Measurements from ENCODE around the gene EVX2. TPM values are rescaled to one million over a fixed set of nuclear protein-coding genes. Genes with fewer than 3 reads are reported as not detected.

The EVX2 gene
- total RNA-seq, 2 experiments from 2014 or later: not detected

GRCh38 chr2:176111309-176111663, 27.5 kb upstream of the EVX2 start:
- Mint-ChIP-seq H3K9me3 (peaks cover 1% of the 10 kb centered on the region), H3K36me3 (ENCODE audit: low read depth) (peaks cover 6% of the 10 kb centered on the region), H3K27ac (no peak overlapping the region), H3K4me3 (no peak overlapping the region), H3K27me3 (ENCODE audit: low read depth) (peaks cover 80% of the 10 kb centered on the region), H3K4me1 (ENCODE audit: low read depth) (peaks cover 15% of the 10 kb centered on the region)
- CTCF ChIA-PET: interaction anchor here (0.8 to 2.4 kb wide), 6 partner anchors 14 to 344 kb away, joined by 3 to 9 read pairs (median 6); no protein-coding TSS in a partner anchor
- DNase-seq: no peak
- intact Hi-C loops (cut with micrococcal nuclease): loop anchor here (2.0 to 5.0 kb wide), 3 partner anchors 16 to 34 kb away; partner anchors contain the start of gene HOXD8

- Mint-ChIP-seq H3K4me3 (no peak overlapping the region), H3K9me3 (peaks cover 1% of the 10 kb centered on the region), H3K4me1 (ENCODE audit: low read depth) (peaks cover 21% of the 10 kb centered on the region), H3K27ac (no peak overlapping the region), H3K36me3 (ENCODE audit: low read depth) (peaks cover 6% of the 10 kb centered on the region), H3K27me3 (ENCODE audit: low read depth) (peaks cover 82% of the 10 kb centered on the region)
- CTCF ChIA-PET: interaction anchor here (0.7 to 2.4 kb wide), 10 partner anchors 13 to 747 kb away, joined by 3 to 9 read pairs (median 4); no protein-coding TSS in a partner anchor
- no peak for DNase-seq
- intact Hi-C loops (cut with micrococcal nuclease): loop anchor here (2.0 to 5.0 kb wide), 3 partner anchors 16 to 33 kb away; partner anchors contain the start of gene HOXD8
These were observed 26.9 kb upstream of the EVX2 start for GRCh38 chr2:176110415-176111308.

DNA sequence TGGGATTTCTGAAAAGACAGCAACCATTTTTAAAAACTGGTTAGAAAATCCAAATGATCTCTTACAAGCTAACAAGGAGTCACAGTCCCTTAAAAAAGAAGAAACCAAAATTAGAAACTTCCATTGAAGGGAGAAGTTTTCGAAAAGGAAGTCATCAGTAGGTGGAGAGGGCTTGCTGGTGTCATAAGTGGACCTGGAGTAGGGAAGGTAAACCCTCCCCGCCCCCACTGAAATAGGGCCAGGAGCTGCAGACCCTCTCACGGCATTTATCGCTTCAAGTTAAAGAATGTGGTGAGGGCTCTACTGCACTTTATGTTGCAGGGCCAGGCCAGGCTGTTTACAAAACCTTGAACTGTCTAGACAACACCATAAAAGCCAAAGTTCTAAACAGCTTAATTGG, 26.2 kb upstream of the EVX2 start:
- intact Hi-C loops (cut with micrococcal nuclease): loop anchor here (2.0 to 5.0 kb wide), 3 partner anchors 15 to 33 kb away; partner anchors contain the start of gene HOXD8
- no peak overlapping the region for H3K27ac Mint-ChIP-seq
- H3K4me3 Mint-ChIP-seq: no peak overlapping the region

DNA sequence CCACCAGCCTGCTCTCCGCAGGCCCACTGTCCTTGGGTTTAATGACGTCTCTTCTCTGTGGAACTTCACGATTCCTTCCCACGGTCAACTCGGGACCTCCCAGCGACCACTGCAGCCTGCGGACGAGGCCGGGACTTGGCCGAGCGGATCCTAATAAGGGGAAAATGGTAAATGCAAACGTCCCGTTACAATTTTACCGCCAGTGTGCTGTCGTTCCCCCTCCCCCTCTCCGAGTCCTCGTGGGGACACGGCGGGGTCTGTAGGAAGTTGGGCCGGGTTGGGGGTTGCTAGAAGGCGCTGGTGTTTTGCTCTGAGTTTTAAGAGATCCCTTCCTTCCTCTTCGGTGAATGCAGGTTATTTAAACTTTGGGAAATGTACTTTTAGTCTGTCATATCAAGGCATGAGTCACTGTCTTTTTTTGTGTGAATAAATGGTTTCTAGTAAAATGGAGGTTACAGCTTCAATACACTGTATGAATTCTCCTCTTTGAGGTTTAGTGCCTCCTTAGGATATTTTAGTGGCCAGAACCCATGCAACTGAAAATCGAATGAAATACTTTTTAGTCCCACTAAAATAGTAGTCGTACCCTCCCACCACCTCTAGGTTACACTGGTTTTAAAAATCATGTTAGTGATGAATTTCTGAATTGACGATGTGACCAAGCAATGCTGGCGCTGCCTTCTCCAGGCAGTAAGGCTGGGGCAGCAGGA, 25.6 kb upstream of the EVX2 start:
- peaks cover 29% of the 10 kb centered on the region for H3K4me1 Mint-ChIP-seq (ENCODE audit: low read depth)
- H3K36me3 Mint-ChIP-seq (ENCODE audit: low read depth): peaks cover 5% of the 10 kb centered on the region
- intact Hi-C loops (cut with micrococcal nuclease): no loop called here
- CTCF ChIA-PET: interaction anchor here (1.3 to 2.4 kb wide), 4 partner anchors 12 to 346 kb away, joined by 3 to 9 read pairs (median 6); no protein-coding TSS in a partner anchor
- DNase-seq: no peak
- H3K27me3 Mint-ChIP-seq (ENCODE audit: low read depth): peaks cover 85% of the 10 kb centered on the region
- H3K27ac Mint-ChIP-seq: peak overlapping the region; percentile 46
- H3K9me3 Mint-ChIP-seq: peaks cover 1% of the 10 kb centered on the region
- H3K4me3 Mint-ChIP-seq: no peak overlapping the region

More for the DNA sequence above, 26.2 kb upstream of the EVX2 start:
- Mint-ChIP-seq H3K27me3 (ENCODE audit: low read depth) (peaks cover 85% of the 10 kb centered on the region), H3K4me1 (ENCODE audit: low read depth) (peaks cover 24% of the 10 kb centered on the region), H3K9me3 (peaks cover 1% of the 10 kb centered on the region), H3K36me3 (ENCODE audit: low read depth) (peaks cover 6% of the 10 kb centered on the region)
- no peak for DNase-seq
- CTCF ChIA-PET: interaction anchor here (0.7 to 2.4 kb wide), 7 partner anchors 13 to 746 kb away, joined by 3 to 9 read pairs (median 5); no protein-coding TSS in a partner anchor

DNA sequence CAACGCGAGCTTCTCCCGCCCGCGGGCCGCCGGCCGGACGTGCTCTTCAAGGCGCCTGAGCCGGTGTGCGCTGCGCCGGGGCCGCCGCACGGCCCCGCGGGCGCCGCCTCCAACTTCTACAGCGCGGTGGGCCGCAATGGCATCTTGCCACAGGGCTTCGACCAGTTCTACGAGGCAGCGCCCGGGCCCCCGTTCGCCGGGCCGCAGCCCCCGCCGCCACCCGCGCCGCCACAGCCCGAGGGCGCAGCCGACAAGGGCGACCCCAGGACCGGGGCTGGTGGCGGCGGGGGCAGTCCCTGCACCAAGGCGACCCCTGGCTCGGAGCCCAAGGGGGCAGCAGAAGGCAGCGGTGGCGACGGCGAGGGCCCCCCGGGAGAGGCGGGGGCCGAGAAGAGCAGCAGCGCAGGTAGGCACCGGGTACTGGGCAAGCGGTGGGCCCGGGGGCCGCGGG, 24.0 kb upstream of the EVX2 start:
- Mint-ChIP-seq H3K27me3 (ENCODE audit: low read depth) (peaks cover 82% of the 10 kb centered on the region), H3K27ac (no peak overlapping the region), H3K36me3 (ENCODE audit: low read depth) (peaks cover 3% of the 10 kb centered on the region), H3K4me1 (ENCODE audit: low read depth) (peaks cover 36% of the 10 kb centered on the region), H3K9me3 (peaks cover 1% of the 10 kb centered on the region), H3K4me3 (no peak overlapping the region)
- intact Hi-C loops (cut with micrococcal nuclease): loop anchor here (2.0 kb wide), 1 partner anchor 13 kb away; no protein-coding TSS in a partner anchor
- CTCF ChIA-PET: interaction anchor here (1.6 kb wide), 1 partner anchor 10 kb away, joined by 4 read pairs; no protein-coding TSS in a partner anchor
- DNase-seq: no peak

- Mint-ChIP-seq H3K9me3 (peaks cover 1% of the 10 kb centered on the region), H3K27ac (no peak within 1 kb of the TSS), H3K4me1 (ENCODE audit: low read depth) (peaks cover 36% of the 10 kb centered on the region), H3K4me3 (peak within 1 kb of the TSS; percentile 42), H3K27me3 (ENCODE audit: low read depth) (peaks cover 81% of the 10 kb centered on the region), H3K36me3 (ENCODE audit: low read depth) (peaks cover 3% of the 10 kb centered on the region)
- CTCF ChIA-PET: interaction anchor here (1.6 kb wide), 1 partner anchor 9 kb away, joined by 4 read pairs; no protein-coding TSS in a partner anchor
- DNase-seq: peak; percentile 30
- intact Hi-C loops (cut with micrococcal nuclease): loop anchor here (2.0 kb wide), 1 partner anchor 14 kb away; no protein-coding TSS in a partner anchor
These were observed 23.1 kb upstream of the EVX2 start, which contains the start of gene HOXD11 for GRCh38 chr2:176106581-176107539. HOXD11 (plus strand) TSS chr2:176107280; CDS start chr2:176107356, 76 bp downstream.

DNA sequence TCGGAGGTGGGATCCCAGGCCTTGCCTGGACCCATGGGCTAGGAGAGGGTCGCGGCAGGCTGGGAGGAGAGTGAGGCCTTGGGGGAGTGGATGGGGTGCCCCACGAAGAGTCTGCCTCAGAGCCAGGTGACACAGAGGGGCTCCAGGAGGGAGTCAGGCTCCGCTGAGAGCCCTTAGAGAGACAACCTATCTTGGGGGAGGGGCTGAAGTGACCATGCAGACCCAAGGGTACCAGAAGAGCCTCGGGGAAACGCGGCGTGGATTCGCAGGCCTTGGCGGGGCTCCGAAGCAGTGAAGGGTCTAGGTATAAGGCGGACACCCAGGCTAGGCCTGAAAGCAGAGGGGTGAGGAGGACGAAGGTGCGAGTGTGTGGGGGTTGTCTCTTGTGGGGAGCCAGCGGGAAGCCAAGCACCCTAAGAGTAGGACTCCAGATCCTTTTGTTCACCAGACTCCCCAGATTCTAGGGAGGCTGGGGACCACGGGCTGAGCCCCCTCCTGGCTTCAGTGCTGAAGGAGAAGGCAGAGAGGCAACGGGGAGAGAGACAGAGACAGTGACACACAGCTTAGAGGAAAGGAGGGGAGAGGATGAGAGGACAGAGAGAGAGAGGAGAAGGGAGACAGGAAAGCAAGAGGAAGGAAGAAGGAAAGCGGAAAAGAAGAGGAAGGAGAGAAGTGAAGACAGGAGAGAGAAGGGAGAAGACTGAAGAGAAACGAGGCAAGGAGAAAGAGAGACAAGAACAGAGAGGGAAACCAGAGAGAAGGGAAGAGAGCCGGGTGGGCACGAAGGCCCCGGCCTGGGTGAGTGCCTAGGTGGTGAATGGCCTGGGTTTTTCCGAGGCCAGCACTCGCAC, 22.2 kb upstream of the EVX2 start:
- CTCF ChIA-PET: interaction anchor here (1.6 kb wide), 1 partner anchor 8 kb away, joined by 4 read pairs; no protein-coding TSS in a partner anchor
- H3K27ac Mint-ChIP-seq: no peak overlapping the region
- peak overlapping the region; percentile 30 for H3K4me3 Mint-ChIP-seq
- H3K27me3 Mint-ChIP-seq (ENCODE audit: low read depth): peaks cover 80% of the 10 kb centered on the region
- no peak for DNase-seq
- H3K4me1 Mint-ChIP-seq (ENCODE audit: low read depth): peaks cover 36% of the 10 kb centered on the region
- intact Hi-C loops (cut with micrococcal nuclease): loop anchor here (2.0 kb wide), 1 partner anchor 15 kb away; no protein-coding TSS in a partner anchor
- peaks cover 1% of the 10 kb centered on the region for H3K9me3 Mint-ChIP-seq
- H3K36me3 Mint-ChIP-seq (ENCODE audit: low read depth): peaks cover 3% of the 10 kb centered on the region

DNA sequence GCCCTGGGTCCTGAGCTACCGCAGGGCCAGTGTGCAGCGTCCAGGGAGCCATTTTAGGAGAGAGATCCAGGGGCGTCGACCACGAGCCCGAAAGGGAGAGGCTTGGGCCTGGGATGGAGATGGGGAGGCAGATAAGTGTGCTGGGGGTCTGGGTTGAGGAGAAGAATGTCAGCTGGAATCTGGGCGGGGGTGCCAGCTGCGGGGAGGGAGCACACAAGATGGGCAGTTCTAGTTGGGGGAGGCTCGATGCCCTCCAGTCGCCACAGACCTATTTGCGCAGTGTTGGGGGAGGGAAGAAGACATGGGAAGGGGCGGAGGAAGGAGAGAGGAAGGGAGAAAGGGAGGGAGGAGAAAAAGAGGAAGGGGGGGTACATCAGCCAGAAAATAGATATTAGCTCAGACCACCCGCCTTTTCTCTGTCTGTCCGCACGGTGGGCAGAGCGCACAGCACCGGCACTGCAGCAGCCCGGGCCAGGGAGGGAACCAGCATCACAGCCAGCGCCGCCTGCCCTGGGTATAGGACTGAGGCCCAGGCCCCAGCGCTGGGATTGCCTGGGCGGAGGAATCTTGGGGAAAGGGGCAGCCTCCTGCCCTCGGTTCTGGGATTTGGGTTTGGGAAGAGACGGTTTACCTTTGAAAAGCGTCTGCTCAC, 21.4 kb upstream of the EVX2 start:
- Mint-ChIP-seq H3K4me1 (ENCODE audit: low read depth) (peaks cover 36% of the 10 kb centered on the region), H3K27me3 (ENCODE audit: low read depth) (peaks cover 79% of the 10 kb centered on the region), H3K4me3 (no peak overlapping the region), H3K9me3 (peaks cover 1% of the 10 kb centered on the region), H3K36me3 (ENCODE audit: low read depth) (peaks cover 3% of the 10 kb centered on the region), H3K27ac (no peak overlapping the region)
- CTCF ChIA-PET: interaction anchor here (0.7 to 1.4 kb wide), 2 partner anchors 22 to 36 kb away, joined by 3 to 4 read pairs; no protein-coding TSS in a partner anchor
- intact Hi-C loops (cut with micrococcal nuclease): no loop called here
- no peak for DNase-seq

DNA sequence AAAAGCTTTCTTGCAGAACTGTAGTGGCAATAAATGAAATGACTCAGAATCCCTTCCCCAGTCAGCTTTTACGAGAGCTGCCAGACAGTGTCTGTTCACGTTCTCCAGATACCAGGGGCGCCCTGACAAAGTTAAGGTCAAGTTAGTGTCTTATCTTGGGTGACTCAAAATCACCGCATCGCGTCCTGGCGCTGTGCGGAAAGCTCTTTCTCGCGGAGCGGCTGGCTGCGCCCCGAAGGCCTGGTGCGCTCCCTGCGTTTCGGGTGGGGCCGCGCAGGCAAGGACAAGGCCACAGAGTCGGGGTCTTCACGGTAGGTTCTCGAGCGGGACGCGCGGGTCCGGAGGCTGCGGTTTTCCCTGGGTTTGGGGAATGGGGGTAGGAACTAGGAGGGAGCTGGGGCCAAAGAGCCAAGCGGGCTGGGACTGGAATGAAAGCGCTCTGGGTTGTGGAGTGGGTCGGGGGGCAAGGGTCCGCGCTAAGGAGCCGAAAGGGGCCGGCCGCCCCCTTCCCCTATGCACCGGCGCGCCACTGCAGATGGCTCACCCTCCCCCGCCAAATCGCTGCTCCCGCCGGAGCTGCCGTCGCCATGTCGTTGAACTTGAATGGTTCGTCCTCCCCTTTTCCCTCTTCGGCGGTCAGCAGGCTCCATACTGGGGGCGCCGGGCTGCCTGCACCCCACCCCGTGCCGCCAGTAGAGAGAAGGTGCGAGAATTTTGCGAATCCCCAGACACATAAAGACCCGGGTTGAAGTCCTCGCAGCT, 20.7 kb upstream of the EVX2 start:
- Mint-ChIP-seq H3K9me3 (peaks cover 1% of the 10 kb centered on the region), H3K27me3 (ENCODE audit: low read depth) (peaks cover 77% of the 10 kb centered on the region), H3K36me3 (ENCODE audit: low read depth) (peaks cover 3% of the 10 kb centered on the region), H3K4me3 (no peak overlapping the region), H3K27ac (no peak overlapping the region), H3K4me1 (ENCODE audit: low read depth) (peaks cover 35% of the 10 kb centered on the region)
- CTCF ChIA-PET: interaction anchor here (0.7 to 1.4 kb wide), 2 partner anchors 23 to 35 kb away, joined by 3 to 4 read pairs; no protein-coding TSS in a partner anchor
- peak; percentile 37 for DNase-seq
- intact Hi-C loops (cut with micrococcal nuclease): no loop called here

All from activated naive CD4-positive, alpha-beta T cell treated with anti-CD3 and anti-CD28 coated beads for 36 hours (primary cell).